Nephron (organoid): ENCODE data around the gene PRKAG2.

ENCODE experiments used
- H3K27ac Mint-ChIP-seq, 3 experiments: 2 replicates each; pipeline ENCODE4 v1.8.0; 2020; ENCODE audit warnings: mixed read lengths in 3 of 3, mild to moderate bottlenecking in 2 of 3, moderate library complexity in 1 of 3
- H3K27me3 Mint-ChIP-seq: 2 replicates; pipeline ENCODE4 v1.8.0; 2021; ENCODE audit warnings: low read depth, mild to moderate bottlenecking, moderate library complexity, mixed read lengths
- H3K36me3 Mint-ChIP-seq: 2 replicates; pipeline ENCODE4 v1.8.0; 2020; ENCODE audit warnings: low read depth, mixed read lengths
- H3K4me1 Mint-ChIP-seq: 2 replicates; pipeline ENCODE4 v1.8.0; 2020; ENCODE audit warnings: mixed read lengths
- H3K4me3 Mint-ChIP-seq, 3 experiments: 2 replicates each; pipeline ENCODE4 v1.8.0; 2020; ENCODE audit warnings: mild to moderate bottlenecking in 3 of 3, mixed read lengths in 3 of 3, moderate library complexity in 2 of 3
- H3K9me3 Mint-ChIP-seq: 2 replicates; pipeline ENCODE4 v1.8.0; 2020; ENCODE audit warnings: mixed read lengths
- CTCF ChIP-seq, 3 experiments: fragments of 200-600 bp; sonication (generic); IDR thresholded peaks; one replicate each; pipeline ENCODE4 v1.5.0; 2021; ENCODE audit warnings: antibody characterized with exemption in 3 of 3; ENCODE audit not compliant: unreplicated experiment in 3 of 3

PRKAG2 gene

GRCh38 chr7:151899513-151900360 lies 22.8 kb upstream of the PRKAG2 start:
- H3K36me3 Mint-ChIP-seq: peaks cover 4% of the 10 kb centered on the region
- H3K4me3 Mint-ChIP-seq: no peak overlapping the region
- H3K27me3 Mint-ChIP-seq: peaks cover 59% of the 10 kb centered on the region
- H3K9me3 Mint-ChIP-seq: peaks cover 2% of the 10 kb centered on the region
- H3K4me1 Mint-ChIP-seq: peaks cover 52% of the 10 kb centered on the region
- no peak for TF ChIP-seq CTCF (IDR thresholded peaks at IDR 0.05; ENCODE audit: unreplicated experiment in 3 of 3)
- H3K27ac Mint-ChIP-seq: no peak overlapping the region

- Mint-ChIP-seq H3K36me3 (peaks cover 4% of the 10 kb centered on the region), H3K27me3 (peaks cover 56% of the 10 kb centered on the region), H3K4me1 (peaks cover 53% of the 10 kb centered on the region), H3K9me3 (no peaks in the 10 kb centered on the region), H3K4me3 (no peak overlapping the region), H3K27ac (no peak overlapping the region)
- TF ChIP-seq CTCF (IDR thresholded peaks at IDR 0.05; ENCODE audit: unreplicated experiment in 3 of 3): no peak
Measured at GRCh38 chr7:151897951-151898686, 21.2 kb upstream of the PRKAG2 start.

GRCh38 chr7:151897161-151897731 lies 20.3 kb upstream of the PRKAG2 start:
- no peaks in the 10 kb centered on the region for H3K9me3 Mint-ChIP-seq
- peak overlapping the region in 1 of 3 experiments; percentile 3 for H3K27ac Mint-ChIP-seq
- H3K36me3 Mint-ChIP-seq: peaks cover 4% of the 10 kb centered on the region
- H3K27me3 Mint-ChIP-seq: peaks cover 59% of the 10 kb centered on the region
- no peak for TF ChIP-seq CTCF (IDR thresholded peaks at IDR 0.05; ENCODE audit: unreplicated experiment in 3 of 3)
- H3K4me3 Mint-ChIP-seq: peak overlapping the region; percentile 22 to 54 (median 24)
- H3K4me1 Mint-ChIP-seq: peaks cover 50% of the 10 kb centered on the region

- no peaks in the 10 kb centered on the region for H3K9me3 Mint-ChIP-seq
- peaks cover 53% of the 10 kb centered on the region for H3K4me1 Mint-ChIP-seq
- peaks cover 1% of the 10 kb centered on the region for H3K36me3 Mint-ChIP-seq
- TF ChIP-seq CTCF (IDR thresholded peaks at IDR 0.05; ENCODE audit: unreplicated experiment in 3 of 3): no peak
- H3K27ac Mint-ChIP-seq: no peak overlapping the region
- peaks cover 66% of the 10 kb centered on the region for H3K27me3 Mint-ChIP-seq
- H3K4me3 Mint-ChIP-seq: peak overlapping the region in 1 of 3 experiments; percentile 21
Measured at GRCh38 chr7:151896486-151896885, 19.6 kb upstream of the PRKAG2 start.

- TF ChIP-seq CTCF (IDR thresholded peaks at IDR 0.05; ENCODE audit: unreplicated experiment in 3 of 3): no peak
- Mint-ChIP-seq H3K36me3 (no peaks in the 10 kb centered on the region), H3K9me3 (no peaks in the 10 kb centered on the region), H3K27ac (no peak overlapping the region), H3K4me3 (no peak overlapping the region), H3K4me1 (peaks cover 53% of the 10 kb centered on the region), H3K27me3 (peaks cover 66% of the 10 kb centered on the region)
Measured at GRCh38 chr7:151896086-151896485, 19.2 kb upstream of the PRKAG2 start.
